WTC11 (cell line): Measurements from ENCODE around the gene KHSRP. TPM values are rescaled to one million over a fixed set of nuclear protein-coding genes. Genes with fewer than 3 reads are reported as not detected.

Source experiments
- ATAC-seq: fragments of 200-7000 bp; cut with Tn5 transposase; 2 replicates; pipeline ENCODE4 v1.10.0; 2021; ENCODE audit warnings: mild to moderate bottlenecking, moderate library complexity
- CTCF ChIA-PET: fragments of 300-600 bp; sonication (Branson Sonifier 250); formaldehyde crosslinking; loops from one replicate; lab custom pipeline; 2021; ENCODE audit warnings: antibody characterized with exemption; lab: Charles Lee
- POLR2A ChIA-PET: fragments of 350-600 bp; sonication (Branson Sonifier 250); formaldehyde crosslinking; loops from one replicate; lab custom pipeline; 2021; ENCODE audit warnings: antibody characterized with exemption; lab: Charles Lee
- DNase-seq: peaks from one replicate; pipeline ENCODE4 v3.0.0; 2021; ENCODE audit warnings: low spot score
- H3K27ac Mint-ChIP-seq: 2 replicates; pipeline ENCODE4 v1.8.0; 2021; ENCODE audit warnings: mixed read lengths
- H3K27me3 Mint-ChIP-seq: 2 replicates; pipeline ENCODE4 v1.8.0; 2021; ENCODE audit warnings: low read depth, mild to moderate bottlenecking, moderate library complexity, mixed read lengths
- H3K36me3 Mint-ChIP-seq: 2 replicates; pipeline ENCODE4 v1.8.0; 2021; ENCODE audit warnings: mixed read lengths
- H3K4me1 Mint-ChIP-seq: 2 replicates; pipeline ENCODE4 v1.8.0; 2022; ENCODE audit warnings: mixed read lengths
- H3K4me3 Mint-ChIP-seq: 2 replicates; pipeline ENCODE4 v1.8.0; 2021; ENCODE audit warnings: mild to moderate bottlenecking, moderate library complexity, mixed read lengths
- H3K9me3 Mint-ChIP-seq: 2 replicates; pipeline ENCODE4 v1.8.0; 2021; ENCODE audit warnings: mixed read lengths
- ATF3 ChIP-seq: sonication (generic); formaldehyde crosslinking; conservative IDR thresholded peaks from 2 replicates; pipeline ENCODE4 v1.8.1; 2022; ENCODE audit warnings: mild to moderate bottlenecking, missing genetic modification reagents
- ATF6 ChIP-seq: sonication (generic); formaldehyde crosslinking; IDR thresholded peaks from 2 replicates; pipeline ENCODE4 v1.8.1; 2023; ENCODE audit warnings: mild to moderate bottlenecking, missing genetic modification reagents
- CDX4 ChIP-seq: fragments of 250-450 bp; sonication (Bioruptor Pico); IDR thresholded peaks from 2 replicates; pipeline ENCODE4 v1.9.0; 2021; ENCODE audit warnings: moderate library complexity, mild to moderate bottlenecking, inconsistent platforms, borderline replicate concordance
- EMX1 ChIP-seq: fragments of 250-450 bp; sonication (Bioruptor Pico); IDR thresholded peaks from 2 replicates; pipeline ENCODE4 v1.8.0; 2021; ENCODE audit warnings: mild to moderate bottlenecking
- ETV6 ChIP-seq: sonication (generic); formaldehyde crosslinking; IDR thresholded peaks from 2 replicates; pipeline ENCODE4 v1.8.1; 2022; ENCODE audit warnings: mild to moderate bottlenecking, missing genetic modification reagents
- HMGA2 ChIP-seq: fragments of 250-450 bp; sonication (Bioruptor Pico); IDR thresholded peaks from 2 replicates; pipeline ENCODE4 v1.4.0; 2021; ENCODE audit warnings: mild to moderate bottlenecking, moderate library complexity
- MAX ChIP-seq: sonication (generic); formaldehyde crosslinking; IDR thresholded peaks from 2 replicates; pipeline ENCODE4 v1.8.0; 2022; ENCODE audit warnings: mild to moderate bottlenecking, missing genetic modification reagents
- NFATC4 ChIP-seq: fragments of 250-450 bp; sonication (Bioruptor Pico); IDR thresholded peaks from 2 replicates; pipeline ENCODE4 v1.9.0; 2021; ENCODE audit warnings: mild to moderate bottlenecking
- NR3C1 ChIP-seq: sonication (generic); formaldehyde crosslinking; conservative IDR thresholded peaks from 2 replicates; pipeline ENCODE4 v1.8.1; 2023; ENCODE audit warnings: low read depth, mild to moderate bottlenecking, missing genetic modification reagents
- OVOL2 ChIP-seq: fragments of 250-450 bp; sonication (Bioruptor Pico); IDR thresholded peaks from 2 replicates; pipeline ENCODE4 v1.9.0; 2021; ENCODE audit warnings: mild to moderate bottlenecking, borderline replicate concordance
- PREB ChIP-seq: sonication (generic); formaldehyde crosslinking; IDR thresholded peaks from 2 replicates; pipeline ENCODE4 v1.8.1; 2022; ENCODE audit warnings: mild to moderate bottlenecking, missing genetic modification reagents, moderate library complexity, borderline replicate concordance
- TEAD1 ChIP-seq: sonication (generic); formaldehyde crosslinking; IDR thresholded peaks from 2 replicates; pipeline ENCODE4 v1.8.0; 2022; ENCODE audit warnings: mild to moderate bottlenecking, missing genetic modification reagents
- TEAD4 ChIP-seq: sonication (generic); formaldehyde crosslinking; IDR thresholded peaks from 2 replicates; pipeline ENCODE4 v1.8.0; 2022; ENCODE audit warnings: mild to moderate bottlenecking, missing genetic modification reagents
- TP53 ChIP-seq: sonication (generic); formaldehyde crosslinking; IDR thresholded peaks from 2 replicates; pipeline ENCODE4 v1.8.1; 2023; ENCODE audit warnings: mild to moderate bottlenecking, missing genetic modification reagents
- USF1 ChIP-seq: sonication (generic); formaldehyde crosslinking; IDR thresholded peaks from 2 replicates; pipeline ENCODE4 v1.8.0; 2022; ENCODE audit warnings: mild to moderate bottlenecking, missing genetic modification reagents
- ZBTB43 ChIP-seq: sonication (generic); formaldehyde crosslinking; IDR thresholded peaks from 2 replicates; pipeline ENCODE4 v1.8.1; 2023; ENCODE audit warnings: mild to moderate bottlenecking, missing genetic modification reagents
- ZNF121 ChIP-seq: sonication (generic); formaldehyde crosslinking; IDR thresholded peaks from 2 replicates; pipeline ENCODE4 v1.8.0; 2023; ENCODE audit warnings: missing genetic modification reagents
- ZNF138 ChIP-seq: sonication (generic); formaldehyde crosslinking; conservative IDR thresholded peaks from 2 replicates; pipeline ENCODE4 v1.8.1; 2022; ENCODE audit warnings: mild to moderate bottlenecking, moderate library complexity, missing genetic modification reagents
- ZNF219 ChIP-seq: sonication (generic); formaldehyde crosslinking; IDR thresholded peaks from 2 replicates; pipeline ENCODE4 v1.8.0; 2023; ENCODE audit warnings: missing genetic modification reagents, mild to moderate bottlenecking, borderline replicate concordance
- ZSCAN18 ChIP-seq: fragments of 250-450 bp; sonication (Bioruptor Pico); IDR thresholded peaks from 2 replicates; pipeline ENCODE4 v2.1.2; 2022; ENCODE audit warnings: mild to moderate bottlenecking, moderate library complexity
- total RNA-seq: library from RNA; stranded (reverse); gene quantifications from 3 replicates; pipeline ENCODE4 v1.2.3, GENCODE V29; 2021

The KHSRP gene
- total RNA-seq, 1 experiment from 2014 or later, result 572 TPM

- H3K27me3 Mint-ChIP-seq, result peaks cover 40% of the 10 kb centered on the region
- 0 out of 2 replicates have a peak overlapping the region, but pooled peaks have one; percentile 68 for H3K27ac Mint-ChIP-seq
- H3K36me3 Mint-ChIP-seq, result peaks cover 19% of the 10 kb centered on the region
- CTCF ChIA-PET, result interaction anchor here (0.6 to 2.5 kb wide), 4 partner anchors 8 to 940 kb away, joined by 3 to 11 read pairs (median 4); partner anchors contain the start of gene ALKBH7
- TF ChIP-seq OVOL2 (CRISPR knock-in tag) (no peak), ETV6 (CRISPR knock-in tag) (no peak), ZNF121 (no peak), EMX1 (CRISPR knock-in tag) (no peak), TEAD1 (CRISPR knock-in tag) (no peak), ATF3 (CRISPR knock-in tag) (no peak), MAX (CRISPR knock-in tag) (peak; percentile 60; the same call in 1 of the 2 replicates), HMGA2 (CRISPR knock-in tag) (no peak), NFATC4 (CRISPR knock-in tag) (no peak), ZNF138 (no peak), ATF6 (no peak), NR3C1 (no peak), CDX4 (CRISPR knock-in tag) (no peak), ZBTB43 (CRISPR knock-in tag) (no peak), TP53 (CRISPR knock-in tag) (no peak), USF1 (CRISPR knock-in tag) (no peak), PREB (no peak; the same call in 1 of the 2 replicates), ZNF219 (CRISPR knock-in tag) (peak; percentile 15; the same call in 1 of the 2 replicates), TEAD4 (CRISPR knock-in tag) (peak; percentile 11), ZSCAN18 (CRISPR knock-in tag) (no peak)
- peak overlapping the region; percentile 52 for H3K4me3 Mint-ChIP-seq
- H3K9me3 Mint-ChIP-seq, result peaks cover 6% of the 10 kb centered on the region
- POLR2A ChIA-PET, result interaction anchor here (1.4 kb wide), 1 partner anchor 14 kb away, joined by 4 read pairs; no protein-coding TSS in a partner anchor
- DNase-seq (no peak), ATAC-seq (no peak)
- H3K4me1 Mint-ChIP-seq, result peaks cover 14% of the 10 kb centered on the region
Measured at GRCh38 chr19:6425732-6426620, 1.4 kb upstream of the KHSRP start.
